Measurements from ENCODE around the gene SNX2.

SNX2 gene

DNA sequence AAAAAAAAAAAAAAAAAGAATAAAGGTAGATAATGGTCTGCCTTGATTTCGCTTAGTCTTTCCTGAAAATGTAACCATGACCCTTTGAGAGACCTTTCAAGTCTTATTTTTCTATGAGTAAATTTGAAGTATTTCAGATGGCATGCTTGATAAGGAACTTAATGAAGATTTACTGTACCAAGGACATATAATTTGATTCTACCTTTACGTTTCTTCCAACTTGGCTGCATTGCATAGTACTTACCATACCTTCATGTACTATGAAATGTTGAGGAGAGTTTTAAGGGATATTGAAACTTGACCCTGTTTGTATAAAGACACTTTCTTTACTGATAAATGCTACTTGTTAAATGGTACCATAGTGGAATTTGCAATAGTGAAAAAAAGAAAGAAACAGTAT is 35.5 kb downstream of the SNX2 start:
- peaks cover 18% of the 10 kb centered on the region; the same call in 1 of the 2 replicates for H3K36me3 ChIP-seq (ENCODE audit: insufficient read depth, low read length)
- H3K4me2 ChIP-seq (ENCODE audit: low read depth, low read length, poor library complexity, severe bottlenecking): no peak overlapping the region
- H3K79me2 ChIP-seq (ENCODE audit: insufficient read depth, low read length): no peaks in the 10 kb centered on the region
- TF ChIP-seq EZH2phosphoT487 (IDR thresholded peaks at IDR 0.05; ENCODE audit: borderline replicate concordance): no peak
- TF ChIP-seq, protein P1, sequence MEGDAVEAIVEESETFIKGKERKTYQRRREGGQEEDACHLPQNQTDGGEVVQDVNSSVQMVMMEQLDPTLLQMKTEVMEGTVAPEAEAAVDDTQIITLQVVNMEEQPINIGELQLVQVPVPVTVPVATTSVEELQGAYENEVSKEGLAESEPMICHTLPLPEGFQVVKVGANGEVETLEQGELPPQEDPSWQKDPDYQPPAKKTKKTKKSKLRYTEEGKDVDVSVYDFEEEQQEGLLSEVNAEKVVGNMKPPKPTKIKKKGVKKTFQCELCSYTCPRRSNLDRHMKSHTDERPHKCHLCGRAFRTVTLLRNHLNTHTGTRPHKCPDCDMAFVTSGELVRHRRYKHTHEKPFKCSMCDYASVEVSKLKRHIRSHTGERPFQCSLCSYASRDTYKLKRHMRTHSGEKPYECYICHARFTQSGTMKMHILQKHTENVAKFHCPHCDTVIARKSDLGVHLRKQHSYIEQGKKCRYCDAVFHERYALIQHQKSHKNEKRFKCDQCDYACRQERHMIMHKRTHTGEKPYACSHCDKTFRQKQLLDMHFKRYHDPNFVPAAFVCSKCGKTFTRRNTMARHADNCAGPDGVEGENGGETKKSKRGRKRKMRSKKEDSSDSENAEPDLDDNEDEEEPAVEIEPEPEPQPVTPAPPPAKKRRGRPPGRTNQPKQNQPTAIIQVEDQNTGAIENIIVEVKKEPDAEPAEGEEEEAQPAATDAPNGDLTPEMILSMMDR (conservative IDR thresholded peaks at IDR 0.05; ENCODE audit: low read length): no peak
- no peaks in the 10 kb centered on the region for H4K20me1 ChIP-seq (ENCODE audit: insufficient read depth, low read length, poor library complexity, severe bottlenecking)
- H3K9me3 ChIP-seq (ENCODE audit: insufficient read depth, low read depth, low read length): no peaks in the 10 kb centered on the region
- H3K4me1 ChIP-seq (ENCODE audit: insufficient read depth, low read length, poor library complexity, severe bottlenecking): no peaks in the 10 kb centered on the region
- H3K4me3 ChIP-seq (ENCODE audit: low read length, poor library complexity, severe bottlenecking): no peak overlapping the region
- no peaks in the 10 kb centered on the region for H3K27me3 ChIP-seq (ENCODE audit: insufficient read depth, low read length, poor library complexity, severe bottlenecking)
- H2AFZ ChIP-seq (ENCODE audit: low read length): no peak overlapping the region
- no peaks in the 10 kb centered on the region for H3F3A ChIP-seq (ENCODE audit: low read depth)
- no peaks in the 10 kb centered on the region for H3K9me2 ChIP-seq (replicated peaks; ENCODE audit: low read depth, low read length)
- no peak overlapping the region for H3K9ac ChIP-seq (ENCODE audit: low read depth, low read length, poor library complexity, severe bottlenecking)

DNA sequence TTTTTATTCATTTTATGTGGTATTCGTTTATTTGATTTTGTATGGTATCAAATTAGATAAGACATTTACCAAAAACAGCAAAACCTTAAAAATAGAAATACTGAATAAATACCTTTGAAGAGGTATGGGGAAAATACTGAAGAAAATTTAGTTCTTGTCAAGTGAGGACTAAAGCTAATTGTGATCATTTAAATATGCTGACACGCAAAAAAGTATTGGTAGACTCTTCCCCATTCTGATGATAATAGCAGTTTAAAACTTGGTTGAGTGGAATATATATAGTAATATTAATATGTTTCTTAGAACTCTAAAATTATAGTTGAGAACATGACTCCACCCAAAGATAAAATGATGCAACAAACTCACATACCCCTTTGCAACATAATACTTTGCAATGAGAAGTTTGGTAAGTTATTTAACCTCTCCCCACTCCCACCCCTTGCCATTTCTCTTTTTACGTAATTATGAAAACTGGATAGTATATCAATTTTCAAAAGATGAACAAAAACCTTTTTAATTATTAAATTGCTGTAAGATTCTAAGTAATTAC is 40.4 kb downstream of the SNX2 start:
- H3K9ac ChIP-seq (ENCODE audit: low read depth, low read length, poor library complexity, severe bottlenecking): no peak overlapping the region
- no peak overlapping the region for H3K4me2 ChIP-seq (ENCODE audit: low read depth, low read length, poor library complexity, severe bottlenecking)
- H3K27me3 ChIP-seq (ENCODE audit: insufficient read depth, low read length, poor library complexity, severe bottlenecking): no peaks in the 10 kb centered on the region
- no peaks in the 10 kb centered on the region for H4K20me1 ChIP-seq (ENCODE audit: insufficient read depth, low read length, poor library complexity, severe bottlenecking)
- TF ChIP-seq, protein P1 (conservative IDR thresholded peaks at IDR 0.05; ENCODE audit: low read length): no peak
- no peak for TF ChIP-seq EZH2phosphoT487 (IDR thresholded peaks at IDR 0.05; ENCODE audit: borderline replicate concordance)
- no peak overlapping the region for H3K4me3 ChIP-seq (ENCODE audit: low read length, poor library complexity, severe bottlenecking)
- H2AFZ ChIP-seq (ENCODE audit: low read length): no peak overlapping the region
- H3K36me3 ChIP-seq (ENCODE audit: insufficient read depth, low read length): peaks cover 11% of the 10 kb centered on the region; the same call in 1 of the 2 replicates
- H3K79me2 ChIP-seq (ENCODE audit: insufficient read depth, low read length): no peaks in the 10 kb centered on the region
- no peaks in the 10 kb centered on the region for H3F3A ChIP-seq (ENCODE audit: low read depth)
- no peaks in the 10 kb centered on the region for H3K9me3 ChIP-seq (ENCODE audit: insufficient read depth, low read depth, low read length)
- no peaks in the 10 kb centered on the region for H3K4me1 ChIP-seq (ENCODE audit: insufficient read depth, low read length, poor library complexity, severe bottlenecking)
- no peaks in the 10 kb centered on the region for H3K9me2 ChIP-seq (replicated peaks; ENCODE audit: low read depth, low read length)

DNA sequence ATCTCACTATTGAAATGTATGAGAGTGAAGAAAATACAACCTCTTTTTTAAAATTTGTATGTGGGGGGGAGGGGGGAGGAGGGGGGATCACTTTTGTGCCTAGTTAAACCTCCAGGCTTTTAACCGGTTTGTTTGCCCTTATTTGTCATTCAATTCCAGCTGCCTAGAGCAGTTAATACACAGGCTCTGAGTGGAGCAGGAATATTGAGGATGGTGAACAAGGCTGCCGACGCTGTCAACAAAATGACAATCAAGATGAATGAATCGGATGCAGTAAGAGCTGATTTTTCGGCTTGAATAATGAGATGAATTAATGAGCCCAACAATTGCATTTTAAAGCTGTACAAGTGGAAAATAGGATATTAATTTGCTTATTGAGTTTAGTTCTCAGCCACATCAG is 41.9 kb downstream of the SNX2 start:
- no peaks in the 10 kb centered on the region for H3K27me3 ChIP-seq (ENCODE audit: insufficient read depth, low read length, poor library complexity, severe bottlenecking)
- no peak overlapping the region for H3K9ac ChIP-seq (ENCODE audit: low read depth, low read length, poor library complexity, severe bottlenecking)
- no peak overlapping the region for H2AFZ ChIP-seq (ENCODE audit: low read length)
- no peaks in the 10 kb centered on the region for H4K20me1 ChIP-seq (ENCODE audit: insufficient read depth, low read length, poor library complexity, severe bottlenecking)
- H3K4me2 ChIP-seq (ENCODE audit: low read depth, low read length, poor library complexity, severe bottlenecking): no peak overlapping the region
- H3K4me3 ChIP-seq (ENCODE audit: low read length, poor library complexity, severe bottlenecking): no peak overlapping the region
- no peaks in the 10 kb centered on the region for H3K9me2 ChIP-seq (replicated peaks; ENCODE audit: low read depth, low read length)
- no peaks in the 10 kb centered on the region for H3K9me3 ChIP-seq (ENCODE audit: insufficient read depth, low read depth, low read length)
- H3K79me2 ChIP-seq (ENCODE audit: insufficient read depth, low read length): no peaks in the 10 kb centered on the region
- H3K4me1 ChIP-seq (ENCODE audit: insufficient read depth, low read length, poor library complexity, severe bottlenecking): no peaks in the 10 kb centered on the region
- H3K36me3 ChIP-seq (ENCODE audit: insufficient read depth, low read length): peaks cover 11% of the 10 kb centered on the region; the same call in 1 of the 2 replicates
- H3F3A ChIP-seq (ENCODE audit: low read depth): no peaks in the 10 kb centered on the region
- TF ChIP-seq, protein P1 (conservative IDR thresholded peaks at IDR 0.05; ENCODE audit: low read length): no peak
- TF ChIP-seq EZH2phosphoT487 (IDR thresholded peaks at IDR 0.05; ENCODE audit: borderline replicate concordance): no peak

Measured in Loucy (cell line).